NCI-H82 (cell line): ENCODE data around the gene SEC24B.

ENCODE experiments used
- DNase-seq: peaks from one replicate; lab custom pipeline; 2025; lab: John Stamatoyannopoulos, UW

Gene SEC24B

DNA sequence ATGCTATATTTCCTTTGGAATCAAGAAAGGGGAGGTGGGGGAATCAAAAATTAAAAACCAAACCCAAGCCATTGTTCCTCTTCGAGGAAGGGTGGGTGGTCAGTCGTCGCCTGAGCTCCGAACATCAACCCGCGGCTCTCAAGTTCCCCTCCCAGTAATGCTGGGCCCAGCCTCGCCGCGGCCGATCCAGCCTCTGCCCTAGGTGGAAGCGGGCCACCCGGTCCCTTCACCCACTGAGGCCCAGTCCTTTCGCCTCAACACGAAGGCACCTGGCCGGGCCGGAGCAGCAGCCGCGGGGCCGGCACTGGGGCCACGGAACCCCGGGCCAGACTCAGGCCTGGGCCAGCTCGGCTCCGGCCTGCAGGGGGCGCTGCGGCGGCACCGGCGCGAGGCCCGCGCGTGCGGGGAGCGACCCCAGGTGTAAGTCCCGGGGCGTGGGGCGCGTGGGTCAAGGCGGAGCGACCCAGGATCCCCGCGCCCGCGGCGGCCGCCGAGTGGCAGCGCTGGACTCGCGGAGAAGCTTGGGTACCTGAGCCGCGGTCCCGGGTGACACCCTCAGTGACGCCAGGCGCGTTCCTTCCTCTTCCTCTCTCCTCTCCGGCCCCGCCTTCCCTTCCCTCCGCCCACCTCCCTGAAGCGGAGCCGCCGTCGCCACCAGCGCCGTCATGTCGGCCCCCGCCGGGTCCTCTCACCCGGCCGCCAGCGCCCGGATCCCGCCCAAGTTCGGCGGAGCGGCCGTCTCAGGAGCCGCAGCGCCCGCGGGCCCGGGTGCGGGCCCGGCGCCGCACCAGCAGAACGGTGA is at the start of gene SEC24B:
Gene SEC24B (plus strand): TSS at position 611 of the 802 bp plus-strand sequence. CDS start 55 bp downstream, at position 666.
- peak; percentile 80 for DNase-seq

DNA sequence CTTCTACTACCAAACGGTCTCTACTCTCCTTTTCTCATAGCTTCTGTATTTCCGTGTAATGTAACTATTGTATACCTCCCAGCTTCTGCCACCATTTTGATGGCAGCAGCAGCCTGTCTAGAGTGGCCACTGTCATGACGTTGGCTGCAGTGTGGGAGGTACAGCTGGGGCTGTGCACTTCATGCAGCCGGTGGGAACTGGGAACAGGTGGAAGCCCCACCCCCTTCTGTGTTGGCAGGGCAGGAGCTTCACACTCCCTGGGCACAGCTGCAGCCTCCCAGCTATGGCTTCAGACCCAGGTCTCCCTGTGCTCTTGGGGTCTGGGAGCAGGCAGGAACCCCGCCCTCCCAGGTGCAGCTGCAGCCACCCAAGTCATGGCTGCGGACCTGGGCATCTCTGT is 49.8 kb upstream of the SEC24B start:
- no peak for DNase-seq

DNA sequence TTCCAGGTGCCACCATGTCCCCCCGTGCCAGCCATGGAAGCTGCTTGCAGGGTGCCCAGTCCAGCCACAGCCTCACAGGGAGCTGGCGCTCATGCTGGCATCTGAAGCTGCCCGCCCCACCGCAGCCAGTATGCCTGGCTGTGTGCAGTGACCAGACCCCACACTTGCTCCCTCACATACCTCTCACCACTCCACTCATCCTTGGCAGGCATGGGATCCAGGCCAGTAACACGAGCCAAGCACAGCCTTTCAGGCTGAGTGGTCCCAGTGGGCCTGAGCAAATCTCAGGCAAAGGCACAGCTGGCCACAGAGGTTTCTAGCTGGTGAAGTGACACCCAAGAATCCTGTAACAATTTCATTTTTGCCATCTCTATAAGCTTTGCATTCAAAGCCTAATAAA is 48.4 kb upstream of the SEC24B start:
- DNase-seq, result no peak

DNA sequence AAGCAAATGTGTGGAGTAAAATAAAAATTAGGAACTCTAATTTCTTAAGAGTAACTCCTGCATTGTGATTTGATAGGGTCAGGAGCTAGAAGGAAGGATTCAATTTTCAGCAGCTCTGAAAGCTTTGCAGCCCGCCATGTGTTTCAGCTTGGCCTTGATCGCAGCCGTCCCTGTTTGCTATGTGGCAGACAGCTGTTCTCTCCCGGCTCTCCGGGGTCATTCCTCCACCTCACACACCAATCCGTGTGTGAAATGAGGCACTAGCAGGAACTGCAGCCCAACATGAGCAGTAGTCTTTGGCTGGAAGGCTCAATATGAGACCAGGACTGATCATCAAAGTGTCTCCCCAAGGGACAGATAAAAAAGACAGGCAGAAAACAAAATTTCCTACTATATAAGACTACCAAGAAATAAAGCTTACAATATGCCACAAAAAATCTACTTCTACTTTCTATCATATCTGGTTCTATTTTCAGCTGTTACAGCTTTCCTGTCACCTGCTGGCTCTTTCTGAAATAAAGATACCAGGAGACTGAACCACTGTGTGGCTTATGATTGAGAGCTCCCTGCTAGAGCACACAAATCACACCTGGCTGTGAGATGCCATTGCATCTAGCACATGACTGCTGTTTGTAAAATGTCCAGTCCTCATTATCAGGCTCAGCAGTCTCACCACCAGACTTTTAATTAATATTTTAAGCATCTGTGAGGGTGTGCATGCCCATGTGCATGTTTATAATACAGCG is 44.1 kb upstream of the SEC24B start:
- peak; percentile 78 for DNase-seq

DNA sequence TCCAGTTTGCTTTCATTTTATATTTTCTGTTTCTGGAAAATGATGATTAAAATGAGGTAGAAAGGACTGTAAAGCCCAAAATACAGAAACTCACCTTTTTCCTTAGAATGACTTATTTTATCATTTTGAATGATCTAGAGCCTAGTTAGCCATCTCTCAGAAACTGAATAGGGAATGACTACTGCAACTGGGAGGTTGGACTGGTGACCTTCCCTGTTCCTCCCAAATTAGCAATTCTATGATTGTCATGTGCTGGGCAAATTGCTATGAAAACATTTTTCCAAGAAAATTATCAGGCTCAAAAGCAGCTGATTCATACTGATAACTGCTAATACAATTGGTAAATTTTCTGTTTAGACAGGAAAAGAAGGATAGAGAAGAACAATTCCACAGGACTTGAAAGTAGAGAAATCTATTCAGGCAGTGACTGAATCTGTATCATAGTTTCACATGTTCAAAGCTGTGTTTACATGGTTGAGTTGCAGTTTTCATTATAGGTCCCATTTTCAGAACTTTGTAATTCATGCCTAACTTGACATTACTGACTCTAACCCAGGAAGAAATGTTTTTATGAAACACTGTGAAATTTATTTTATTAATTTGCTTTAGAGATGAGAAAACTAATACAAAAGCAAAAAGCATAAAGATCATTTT is 43.4 kb upstream of the SEC24B start:
- DNase-seq, result no peak

DNA sequence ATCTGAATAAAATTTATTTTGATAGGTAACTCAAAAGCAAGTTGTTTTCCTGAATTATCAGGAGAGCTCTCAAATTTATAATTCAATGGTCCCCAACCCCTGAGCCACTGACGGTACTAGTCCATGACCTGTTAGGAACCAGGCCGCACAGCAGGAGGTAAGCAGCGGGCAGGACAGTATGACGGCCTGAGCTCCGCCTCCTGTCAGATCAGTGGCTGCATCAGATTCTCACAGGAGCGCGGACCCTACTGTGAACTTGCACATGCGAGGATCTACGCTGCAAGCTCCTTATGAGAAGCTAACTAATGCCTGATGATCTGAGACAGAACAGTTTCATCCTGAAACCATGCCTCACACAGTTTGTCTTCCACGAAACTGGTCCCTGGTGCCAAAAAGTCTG is 37.9 kb upstream of the SEC24B start:
- peak; percentile 21 for DNase-seq

DNA sequence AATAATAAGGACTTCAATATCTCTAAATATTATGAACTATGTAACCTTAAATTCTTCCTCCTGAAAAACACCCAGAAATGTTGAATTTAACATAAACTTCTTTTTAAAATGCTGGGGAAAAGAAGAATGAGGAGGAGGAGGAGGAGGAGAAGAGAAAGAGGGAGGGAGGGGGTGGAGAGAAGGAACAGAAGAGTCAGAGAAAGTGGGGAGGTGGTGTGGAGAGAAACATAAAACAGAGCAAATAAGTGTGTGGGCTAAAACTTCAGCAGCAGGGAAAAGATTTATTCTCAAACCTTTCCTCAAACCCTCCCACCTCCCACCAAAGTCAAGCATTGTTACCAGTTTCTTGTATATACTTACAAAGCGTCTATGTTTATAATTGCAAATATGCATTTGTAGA is 34.7 kb upstream of the SEC24B start:
- DNase-seq, result no peak

DNA sequence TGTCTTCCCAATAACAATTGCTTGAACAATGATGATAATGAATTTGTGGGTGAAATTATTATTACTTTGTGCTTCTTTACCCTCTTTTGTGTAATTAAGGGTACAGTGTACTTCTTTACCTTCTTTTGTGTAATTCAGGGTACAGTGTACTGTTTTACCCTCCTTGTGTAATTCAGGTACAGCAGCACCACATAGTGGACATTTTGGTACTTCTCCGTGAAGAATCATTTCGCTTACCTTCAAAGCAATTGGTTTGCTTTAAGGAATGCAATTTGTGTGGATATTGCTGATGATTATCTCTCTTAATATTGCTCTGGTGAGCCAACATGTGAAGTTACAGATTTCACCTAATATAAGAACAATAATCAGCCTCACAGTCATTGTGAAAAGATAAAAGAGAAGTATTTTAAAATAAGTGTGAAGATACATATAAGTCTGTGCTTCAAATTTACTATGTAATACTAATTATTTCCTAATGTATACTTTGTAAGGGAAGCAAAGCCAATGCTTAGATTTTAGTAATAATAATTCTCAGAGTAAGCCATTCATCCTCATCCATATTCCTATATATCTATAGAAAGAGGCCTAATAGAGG is 27.2 kb upstream of the SEC24B start:
- DNase-seq, result peak; percentile 77

DNA sequence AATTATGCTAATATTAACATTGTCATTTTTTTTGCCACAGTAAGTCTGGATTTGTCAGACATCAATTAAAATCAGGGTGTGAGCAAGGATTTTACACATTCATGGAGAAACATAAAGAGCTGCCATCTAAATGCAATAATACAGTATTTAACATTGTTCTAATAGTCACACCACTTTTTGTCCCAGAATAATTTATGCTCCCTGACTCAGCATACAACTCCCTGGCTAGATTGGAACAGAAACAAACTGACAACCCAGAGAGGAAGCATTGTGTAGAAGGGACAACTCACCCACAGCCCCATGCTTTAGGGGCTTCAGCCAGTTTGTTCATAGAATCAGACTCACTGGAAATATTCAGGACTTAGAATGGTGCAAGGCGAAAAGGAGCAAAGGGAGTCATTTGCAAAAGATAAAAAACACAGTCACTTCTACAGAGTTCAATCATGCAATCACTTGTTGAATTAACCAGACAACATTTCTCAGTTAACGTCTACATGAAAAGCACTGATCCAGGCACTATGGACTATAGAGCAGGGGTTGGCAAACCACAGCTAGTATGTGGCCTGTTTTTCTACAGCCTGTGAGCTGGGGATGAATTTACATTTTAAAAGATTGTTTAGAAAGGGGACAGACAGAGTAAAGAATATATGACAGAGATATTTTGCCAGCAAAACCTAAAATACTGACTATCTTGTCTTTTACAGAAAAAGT is 26.4 kb upstream of the SEC24B start:
- no peak for DNase-seq

DNA sequence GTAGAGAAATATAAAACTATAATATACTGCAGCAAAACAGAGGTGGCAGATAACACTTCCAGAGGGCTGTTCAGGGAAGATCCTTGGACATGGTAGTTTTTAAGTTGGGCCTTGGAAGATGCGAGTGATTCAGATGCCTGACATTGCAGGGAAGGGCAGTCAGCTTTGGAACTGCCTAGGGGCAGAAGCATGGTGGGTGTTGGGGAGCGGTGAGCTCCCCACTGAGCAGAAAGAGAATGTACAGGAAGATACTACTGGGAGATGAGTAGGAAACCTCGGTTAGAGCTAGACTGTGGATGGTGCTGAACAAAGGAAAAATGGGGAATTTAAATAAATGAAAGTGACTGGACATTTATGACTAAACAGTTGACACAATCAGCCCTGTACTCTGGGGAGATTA is 24.9 kb upstream of the SEC24B start:
- DNase-seq, result no peak

DNA sequence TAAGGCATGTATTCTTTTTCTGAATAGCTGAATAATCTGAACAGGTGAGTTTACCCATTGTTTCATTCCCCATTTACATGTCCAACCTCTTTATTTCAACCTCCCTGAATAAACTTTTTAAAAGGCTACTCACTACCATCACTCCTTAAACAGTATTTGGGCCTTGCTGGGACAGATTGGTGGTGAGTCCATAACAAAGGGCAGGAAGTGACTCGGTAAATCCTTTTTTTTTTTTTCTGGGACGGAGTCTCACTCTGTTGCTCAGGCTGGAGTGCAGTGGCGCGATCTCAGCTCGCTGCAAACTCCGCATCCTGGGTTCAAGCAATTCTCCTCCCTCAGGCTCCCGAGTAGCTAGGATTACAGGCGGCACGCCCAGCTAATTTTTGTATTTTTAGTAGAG is 23.4 kb upstream of the SEC24B start:
- no peak for DNase-seq

DNA sequence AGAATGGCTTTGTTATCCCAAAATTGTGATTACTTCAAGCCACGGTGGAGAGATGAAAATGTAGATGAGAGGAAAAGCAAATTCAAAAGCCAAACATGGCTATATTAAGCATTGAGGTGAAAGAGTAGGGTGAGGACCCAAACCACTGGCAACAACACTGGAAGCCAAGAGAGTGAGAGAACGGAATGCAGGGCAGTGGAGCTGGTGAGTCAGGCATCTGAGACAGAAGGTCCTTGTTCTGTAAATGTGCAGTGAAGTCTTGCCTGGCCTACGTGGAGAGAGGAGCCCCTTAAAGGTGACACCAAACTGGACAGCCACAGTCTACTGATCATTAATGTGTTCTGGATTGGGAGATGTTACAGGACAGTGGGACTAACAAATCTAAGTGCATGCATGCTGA is 22.8 kb upstream of the SEC24B start:
- DNase-seq, result no peak

DNA sequence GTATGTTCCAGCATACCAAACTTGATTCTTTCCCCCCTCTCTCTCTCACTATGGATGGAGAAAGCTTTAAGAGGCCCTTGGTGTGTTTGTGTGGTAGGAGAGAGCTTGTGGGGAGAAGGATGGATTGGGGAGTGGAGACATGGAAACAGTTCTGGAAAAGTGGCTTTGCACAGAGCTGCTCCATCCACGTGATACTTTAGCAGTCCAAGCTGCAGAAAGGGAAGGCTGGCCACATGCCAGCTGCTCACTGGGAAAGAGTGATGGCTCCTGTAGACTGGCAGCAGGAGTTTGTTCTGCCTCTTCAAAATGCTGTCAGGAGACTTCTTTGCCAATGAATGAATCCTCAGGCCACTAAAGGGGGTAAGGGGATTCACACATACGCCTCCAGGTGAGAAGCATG is 21.7 kb upstream of the SEC24B start:
- peak; percentile 10 for DNase-seq

DNA sequence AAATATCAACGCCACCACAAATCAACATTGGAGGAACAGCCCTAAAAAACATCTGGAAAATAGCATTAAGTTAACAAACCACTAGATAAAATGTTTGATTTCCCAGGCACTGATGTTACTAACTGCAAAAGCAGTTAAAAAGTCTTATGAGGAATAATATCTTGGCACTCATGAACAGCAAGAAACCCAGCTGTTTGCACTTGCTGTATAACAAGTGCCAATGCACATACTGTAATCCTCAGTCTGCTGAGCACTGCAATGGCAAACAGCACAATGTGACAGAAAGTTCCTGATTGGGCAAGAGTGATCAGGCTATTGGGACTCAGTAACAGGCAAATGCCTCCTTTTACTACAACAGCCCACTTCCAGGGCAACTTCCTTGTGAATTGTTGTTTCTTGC is 20.8 kb upstream of the SEC24B start:
- no peak for DNase-seq

DNA sequence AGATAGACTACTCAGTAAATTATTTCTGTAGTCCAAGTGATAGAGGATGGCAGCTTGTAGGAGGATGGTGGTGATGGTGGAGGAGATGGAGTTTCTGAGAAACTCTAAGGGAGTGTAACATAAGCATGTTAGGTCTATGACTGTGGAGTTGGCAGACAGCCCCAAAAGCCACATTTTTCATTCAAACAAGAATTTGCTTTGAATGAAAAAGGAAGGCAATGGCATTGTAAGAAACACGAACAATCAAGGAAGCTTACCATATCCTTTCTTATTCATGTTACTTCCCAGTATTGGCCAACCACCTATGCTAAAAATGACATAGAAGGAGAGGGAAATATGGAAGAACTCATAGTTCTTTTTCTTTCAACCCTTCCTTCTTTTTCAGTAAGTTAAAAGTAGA is 18.7 kb upstream of the SEC24B start:
- no peak for DNase-seq

DNA sequence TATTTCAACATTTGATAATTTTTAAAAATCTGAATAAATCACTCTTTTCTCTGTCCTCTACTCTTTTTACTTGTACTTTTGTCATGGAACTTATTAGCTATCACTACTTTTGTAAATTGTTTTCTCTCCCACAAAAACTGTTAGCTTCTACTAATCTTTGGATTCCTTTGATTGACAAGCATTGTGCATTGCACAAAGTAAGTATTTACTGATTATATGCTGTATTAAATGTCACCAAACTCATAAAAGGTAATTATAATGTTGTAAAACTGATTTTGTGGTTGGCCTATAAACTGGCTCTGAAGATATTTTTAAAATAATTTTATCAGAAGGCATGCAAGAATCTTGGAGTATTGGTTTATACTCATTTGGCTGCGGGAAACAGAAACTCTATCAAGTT is 15.0 kb upstream of the SEC24B start:
- DNase-seq, result no peak

DNA sequence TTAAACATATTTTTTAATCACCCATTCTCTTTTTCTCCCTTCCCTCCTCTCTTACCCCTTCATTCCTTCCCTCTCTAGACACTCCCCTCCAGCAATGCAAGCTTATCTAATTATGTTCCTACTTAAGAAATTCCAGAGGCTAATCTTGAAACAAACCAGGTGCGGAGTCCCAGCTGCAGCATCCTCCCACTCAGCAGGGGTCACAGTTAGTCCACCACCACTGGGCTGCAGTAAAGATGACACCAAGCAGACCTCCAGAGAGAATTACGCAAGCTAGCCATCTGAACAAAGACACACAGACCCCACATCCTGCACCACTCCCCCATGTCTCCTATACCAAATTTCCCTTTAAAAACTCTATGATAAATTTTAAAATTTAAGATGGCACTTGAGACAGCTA is 13.9 kb upstream of the SEC24B start:
- DNase-seq, result peak; percentile 61

DNA sequence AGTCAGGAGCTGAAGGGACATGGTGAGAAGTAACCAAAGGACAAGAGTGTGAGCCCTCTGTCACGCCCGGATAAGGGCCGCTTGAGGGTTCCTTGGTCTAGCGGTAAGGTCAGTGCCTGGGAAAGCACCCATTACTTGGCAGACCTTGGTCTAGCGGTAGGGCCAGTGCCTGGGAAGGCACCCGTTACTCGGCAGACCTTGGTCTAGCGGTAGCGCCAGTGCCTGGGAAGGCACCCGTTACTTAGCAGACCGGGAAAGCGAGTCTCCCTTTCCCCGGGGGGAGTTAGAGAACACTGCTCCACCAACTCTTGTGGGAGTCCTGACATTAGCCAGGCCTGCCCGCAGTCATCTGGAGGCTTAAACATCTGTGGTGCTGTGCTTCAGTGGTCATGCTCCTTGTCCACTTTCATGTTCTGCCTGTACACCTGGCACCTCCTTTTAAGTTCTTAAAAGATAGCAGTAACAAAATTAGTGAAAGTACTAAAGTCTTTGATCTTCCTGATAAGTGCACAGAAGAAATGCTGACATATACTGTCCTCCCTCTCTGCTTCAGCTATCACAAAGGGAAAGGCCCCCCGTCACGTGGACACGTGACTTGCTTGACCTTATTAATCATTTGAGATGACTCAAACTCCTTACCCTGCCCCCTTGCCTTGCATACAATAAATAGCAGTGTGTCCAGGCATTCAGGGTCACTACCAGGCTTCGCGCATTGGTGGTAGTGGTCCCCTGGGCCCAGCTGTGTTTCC is 9.3 kb upstream of the SEC24B start:
- no peak for DNase-seq

DNA sequence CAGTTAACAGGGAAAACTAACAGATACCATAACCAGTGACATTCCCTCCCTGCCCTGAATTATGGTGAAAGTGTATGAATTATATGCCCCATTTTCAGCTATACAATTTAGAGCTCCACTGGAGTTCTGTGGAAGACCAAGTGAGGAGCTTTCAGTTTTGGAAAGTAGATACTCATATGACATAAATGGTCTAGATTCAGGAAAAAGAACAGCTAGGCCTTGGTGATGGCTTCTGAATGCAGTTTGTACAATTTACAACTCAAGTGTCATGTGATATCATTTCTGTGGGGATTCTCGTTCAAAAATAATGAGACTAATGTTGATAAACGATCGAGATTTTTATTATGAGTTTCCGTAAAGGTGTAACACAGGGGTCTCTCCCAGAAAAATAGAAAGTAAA is 8.2 kb upstream of the SEC24B start:
- DNase-seq, result no peak

DNA sequence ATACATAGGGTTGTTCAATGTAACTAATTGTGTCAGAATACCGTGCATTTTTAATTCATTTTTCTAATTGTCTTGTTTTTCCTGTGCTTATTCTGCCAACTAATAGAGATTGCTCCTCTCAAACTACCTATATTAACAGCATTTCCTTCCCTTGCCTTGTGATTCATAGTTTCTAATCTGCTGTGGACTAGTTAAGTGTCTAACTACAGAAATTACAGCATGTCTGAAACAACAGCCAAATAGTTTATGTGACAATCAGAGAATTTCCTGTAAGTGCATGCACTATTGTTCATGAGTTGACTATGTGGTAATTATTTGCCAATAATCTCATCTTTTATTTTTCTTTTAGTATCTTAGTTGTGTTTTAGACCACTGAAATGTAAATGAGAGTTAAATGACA is 4.1 kb upstream of the SEC24B start:
- DNase-seq, result no peak

DNA sequence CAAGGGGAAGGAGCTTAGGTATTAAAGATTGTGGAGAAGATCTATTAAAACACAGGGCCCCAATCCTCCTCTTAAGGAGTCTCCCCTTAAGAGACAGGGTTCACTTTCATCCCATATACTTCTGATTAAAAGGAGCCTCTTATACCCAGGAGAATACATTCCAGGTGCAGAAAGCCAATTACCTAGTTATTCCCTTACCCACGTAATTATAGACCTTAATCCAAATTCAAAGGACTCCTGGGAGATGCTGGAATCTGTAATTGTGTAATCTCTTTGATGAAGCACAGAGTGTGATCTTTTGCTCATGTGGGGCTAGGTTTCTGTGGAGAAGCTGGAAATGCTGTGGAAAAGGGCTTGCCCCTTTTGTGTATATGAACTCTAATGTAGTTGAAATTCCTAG is 1.4 kb upstream of the SEC24B start:
- peak; percentile 77 for DNase-seq
